OCI-LY7 (cell line): Measurements from ENCODE around the gene RFX5. TPM values are rescaled to one million over a fixed set of nuclear protein-coding genes. Genes with fewer than 3 reads are reported as not detected.

Source experiments
- BruUV-seq: library from RNA; stranded (reverse); fragments of 400-500 nt; replicated peaks from 2 replicates; lab custom pipeline; 2021; lab: Mats Ljungman, UMichigan
- CTCF ChIA-PET: fragments of 300-600 bp; sonication (Branson Sonifier 250); formaldehyde crosslinking; loops from one replicate; lab custom pipeline; 2022; ENCODE audit warnings: antibody characterized with exemption; ENCODE audit not compliant: unreplicated experiment; lab: Charles Lee
- POLR2A ChIA-PET: fragments of 300-600 bp; sonication (Branson Sonifier 250); formaldehyde crosslinking; loops from one replicate; lab custom pipeline; 2022; ENCODE audit warnings: antibody characterized with exemption; lab: Charles Lee
- DNase-seq: peaks from one replicate; pipeline ENCODE4 v3.0.0-alpha.2; 2015; ENCODE audit warnings: low spot score
- H2AFZ ChIP-seq: fragments of 200-600 bp; sonication (generic), shearing (Covaris generic); 2 replicates; pipeline ENCODE4 v1.6.1; 2014; ENCODE audit warnings: mild to moderate bottlenecking, antibody characterized with exemption, low read length, moderate library complexity
- H3K27ac ChIP-seq: fragments of 200-600 bp; sonication (generic); 2 replicates; pipeline ENCODE4 v1.5.1; 2014; ENCODE audit warnings: mixed run types, low read depth, mild to moderate bottlenecking, moderate library complexity, low read length, inconsistent platforms; ENCODE audit not compliant: poor library complexity, severe bottlenecking
- H3K36me3 ChIP-seq: fragments of 200-600 bp; sonication (generic); 2 replicates; pipeline ENCODE4 v1.6.1; 2014; ENCODE audit warnings: mild to moderate bottlenecking, antibody characterized with exemption, low read length, moderate library complexity, mixed read lengths; ENCODE audit not compliant: insufficient read depth
- H3K4me1 ChIP-seq: fragments of 200-600 bp; sonication (generic); 2 replicates; pipeline ENCODE4 v1.5.1; 2014; ENCODE audit warnings: mild to moderate bottlenecking, low read length; ENCODE audit not compliant: insufficient read depth, poor library complexity, severe bottlenecking
- H3K4me2 ChIP-seq: fragments of 200-600 bp; sonication (generic); 2 replicates; pipeline ENCODE4 v1.6.1; 2014; ENCODE audit warnings: mild to moderate bottlenecking, low read length
- H3K4me3 ChIP-seq: fragments of 200-600 bp; sonication (generic); 2 replicates; pipeline ENCODE4 v1.5.1; 2014; ENCODE audit warnings: mild to moderate bottlenecking, low read depth, low read length; ENCODE audit not compliant: poor library complexity, severe bottlenecking
- H3K79me2 ChIP-seq: fragments of 200-600 bp; sonication (generic); 2 replicates; pipeline ENCODE4 v1.6.1; 2016; ENCODE audit warnings: low read depth, mild to moderate bottlenecking, low read length, moderate library complexity, mixed read lengths; ENCODE audit not compliant: insufficient read depth
- H3K9me2 ChIP-seq: fragments of 200-600 bp; sonication (generic); 2 replicates; pipeline ENCODE4 v1.6.1; 2016; ENCODE audit warnings: mild to moderate bottlenecking, low read length, mixed read lengths; ENCODE audit not compliant: insufficient read depth
- H3K9me3 ChIP-seq: fragments of 200-600 bp; sonication (generic); 2 replicates; pipeline ENCODE4 v1.6.1; 2014; ENCODE audit warnings: mild to moderate bottlenecking, mixed run types, low read length, mixed read lengths
- H4K20me1 ChIP-seq: fragments of 200-600 bp; sonication (generic); 2 replicates; pipeline ENCODE4 v1.6.1; 2014; ENCODE audit warnings: mild to moderate bottlenecking, antibody characterized with exemption, low read length, moderate library complexity, mixed read lengths; ENCODE audit not compliant: insufficient read depth
- CTCF ChIP-seq: fragments of 200-600 bp; sonication (generic); conservative IDR thresholded peaks from 2 replicates; pipeline ENCODE4 v1.5.1; 2014; ENCODE audit warnings: mild to moderate bottlenecking, antibody characterized with exemption, low read length, moderate library complexity, mixed read lengths
- EZH2phosphoT487 ChIP-seq: fragments of 200-600 bp; sonication (generic); IDR thresholded peaks from 2 replicates; pipeline ENCODE4 v1.6.1; 2018; ENCODE audit warnings: low read depth, borderline replicate concordance, mild to moderate bottlenecking, mixed run types, antibody characterized with exemption, low read length, moderate library complexity, mixed read lengths
- intact Hi-C: fragments of 100-400 bp; cut with micrococcal nuclease; formaldehyde crosslinking; loops from one replicate; pipeline ENCODE4 v1.10.0; 2022; ENCODE audit not compliant: unreplicated experiment
- total RNA-seq, 2 experiments: library from RNA; depleted of rRNA in 1 of 2; stranded (reverse); fragments of >200 nt in 1 of 2; shearing (Covaris generic) in 1 of 2; gene quantifications; 2 replicates each; pipeline ENCODE4 v1.2.3, GENCODE V29; 2014 to 2022

RFX5 gene
- total RNA-seq, 2 experiments from 2014 or later = 99.7 to 115 TPM

- H4K20me1 ChIP-seq = no peaks in the 10 kb centered on the region
- peak within 1 kb of the TSS; percentile 74 for H3K4me3 ChIP-seq
- peaks cover 17% of the 10 kb centered on the region for H3K79me2 ChIP-seq
- ChIA-PET POLR2A (interaction anchor here (0.6 to 2.8 kb wide), 13 partner anchors 9 to 363 kb away, joined by 3 to 11 read pairs (median 3); partner anchors contain the start of gene ZNF687), CTCF (interaction anchor here (0.6 to 1.6 kb wide), 5 partner anchors 14 to 759 kb away, joined by 3 to 7 read pairs (median 4); partner anchors contain the start of gene RFX5)
- DNase-seq = peak; percentile 97
- BruUV-seq = no TSS peak
- TF ChIP-seq EZH2phosphoT487 (no peak), CTCF (no peak)
- H2AFZ ChIP-seq = peak within 1 kb of the TSS; percentile 85
- intact Hi-C loops = loop anchor here (5.0 kb wide), 1 partner anchor 45 kb away; the partner anchor contains the start of gene ZNF687
- H3K9me2 ChIP-seq = no peaks in the 10 kb centered on the region
- peaks cover 28% of the 10 kb centered on the region for H3K36me3 ChIP-seq
- no peaks in the 10 kb centered on the region for H3K9me3 ChIP-seq
- H3K4me2 ChIP-seq = peak within 1 kb of the TSS; percentile 90
- H3K4me1 ChIP-seq = peaks cover 23% of the 10 kb centered on the region
- peak within 1 kb of the TSS; percentile 67 for H3K27ac ChIP-seq
These were observed 19.7 kb downstream of the RFX5 start, which contains the start of gene PI4KB for GRCh38 chr1:151327223-151327902. Gene PI4KB, minus strand, starts transcription at chr1:151327416. Its CDS starts 10,935 bp downstream, at chr1:151316481.

GRCh38 chr1:151326619-151327222 is 20.3 kb downstream of the RFX5 start:
- ChIA-PET CTCF (interaction anchor here (0.6 to 1.6 kb wide), 3 partner anchors 14 to 759 kb away, joined by 3 to 7 read pairs (median 4); no protein-coding TSS in a partner anchor), POLR2A (interaction anchor here (0.6 to 2.8 kb wide), 12 partner anchors 10 to 227 kb away, joined by 3 to 11 read pairs (median 4); partner anchors contain the start of genes VPS72 and ZNF687)
- no TSS peak for BruUV-seq
- DNase-seq = peak; percentile 63
- Histone ChIP-seq H3K79me2 (peaks cover 17% of the 10 kb centered on the region), H2AFZ (peak overlapping the region; percentile 85), H3K4me3 (peak overlapping the region; percentile 74), H4K20me1 (no peaks in the 10 kb centered on the region), H3K9me3 (no peaks in the 10 kb centered on the region), H3K36me3 (peaks cover 33% of the 10 kb centered on the region), H3K27ac (peak overlapping the region; percentile 67), H3K4me2 (peak overlapping the region; percentile 90), H3K4me1 (peaks cover 23% of the 10 kb centered on the region), H3K9me2 (no peaks in the 10 kb centered on the region)
- intact Hi-C loops = loop anchor here (5.0 kb wide), 1 partner anchor 44 kb away; the partner anchor contains the start of gene ZNF687
- no peak for TF ChIP-seq CTCF
- no peak for TF ChIP-seq EZH2phosphoT487
